A549 (cell line): ENCODE results near the gene SKA3.
"Not testable (repeated sequence)": the region's sequence is repeated elsewhere in the genome, so short reads cannot be mapped to it uniquely, and the experiment has no call there.

Experiments
- BHLHE40 ChIP-seq: IDR thresholded peaks from 2 replicates; pipeline ENCODE4 v1.6.1; 2012; ENCODE audit warnings: low read depth, low read length, inconsistent platforms
- CBX8 ChIP-seq: fragments of 200-600 bp; sonication (generic); IDR thresholded peaks from 2 replicates; pipeline ENCODE4 v1.6.1; 2016
- EP300 ChIP-seq, 2 experiments: fragments of >200 bp; sonication (Bioruptor Twin); formaldehyde crosslinking; IDR thresholded peaks; 2 replicates in 1 of 2; 3 replicates in 1 of 2; pipeline ENCODE4 v1.6.1; 2016 to 2017

DNA sequence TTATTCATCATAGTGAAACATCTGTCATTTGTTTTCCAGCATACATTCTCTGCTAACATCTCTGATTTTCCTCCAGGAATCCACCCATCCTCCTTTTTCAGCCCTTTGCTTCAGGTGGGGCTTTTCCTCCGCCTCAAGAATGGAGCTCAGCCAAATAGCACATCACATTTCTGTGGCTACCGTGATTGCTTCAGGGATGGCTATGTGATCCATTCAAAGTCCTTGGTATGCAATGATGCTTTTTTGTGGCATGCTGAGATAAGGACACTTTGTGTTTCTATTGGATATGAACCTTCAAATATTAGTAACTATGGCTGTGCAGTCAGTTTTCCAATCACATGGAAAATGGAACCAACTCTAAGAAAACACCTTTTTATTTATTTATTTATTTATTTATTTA, 18.4 kb upstream of the SKA3 start:
- TF ChIP-seq EP300 (IDR thresholded peaks at IDR 0.05); BHLHE40; CBX8: not testable (repeated sequence)
